SIG-M5 (cell line): Measurements from ENCODE around the gene GRK3.

Source experiments
- DNase-seq: peaks from one replicate; lab custom pipeline; 2025; lab: John Stamatoyannopoulos, UW

Gene GRK3

GRCh38 chr22:25626624-25626990, 62.1 kb downstream of the GRK3 start:
- no peak for DNase-seq

DNA sequence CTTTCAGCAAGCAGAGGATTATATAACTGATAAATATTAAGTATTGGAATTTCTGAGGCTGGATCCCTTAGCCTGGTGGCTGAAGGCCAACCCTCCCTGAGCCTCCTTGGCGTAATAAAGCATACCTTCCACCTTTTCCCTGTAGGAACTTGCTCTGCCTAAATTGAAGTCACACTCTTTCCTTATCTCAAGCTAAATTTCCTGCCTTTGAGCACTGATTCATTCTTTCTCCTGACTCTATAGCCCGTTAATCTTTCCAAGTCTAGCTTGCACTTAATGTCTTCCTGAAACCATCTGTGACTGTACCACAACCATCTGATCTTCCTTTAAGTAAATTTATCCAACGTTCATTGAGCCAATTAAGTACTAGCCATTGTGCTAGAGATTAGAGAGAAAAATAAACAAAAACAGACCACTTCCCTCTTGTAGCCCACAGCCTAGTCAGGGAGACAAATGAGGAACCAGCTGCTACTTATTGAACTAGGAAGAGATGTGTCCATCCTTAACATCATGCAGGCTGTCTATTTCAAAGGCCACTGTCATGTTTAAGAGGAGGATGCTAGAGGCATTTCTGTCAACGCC, 62.9 kb downstream of the GRK3 start:
- DNase-seq, result no peak

DNA sequence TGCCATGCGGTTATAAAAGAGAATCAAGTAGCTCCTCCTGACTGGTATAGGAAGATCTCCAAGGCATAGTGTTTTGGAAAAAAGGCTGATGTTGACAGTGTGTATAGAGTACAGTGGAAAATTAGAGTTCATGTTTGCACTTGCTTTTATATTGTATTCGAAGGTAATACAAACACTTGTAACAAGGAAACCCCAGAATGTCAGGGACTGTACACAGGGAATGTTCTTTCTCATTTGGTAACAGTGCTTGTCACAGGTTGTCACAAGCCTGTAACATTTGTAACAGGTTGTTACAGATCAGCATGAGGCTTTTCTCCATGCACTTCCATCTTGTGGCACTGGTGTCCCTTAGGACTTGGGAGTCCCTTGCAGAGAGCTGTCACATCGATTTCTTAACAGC, 64.0 kb downstream of the GRK3 start:
- DNase-seq, result no peak

GRCh38 chr22:25629613-25630012, 65.1 kb downstream of the GRK3 start:
- no peak for DNase-seq

DNA sequence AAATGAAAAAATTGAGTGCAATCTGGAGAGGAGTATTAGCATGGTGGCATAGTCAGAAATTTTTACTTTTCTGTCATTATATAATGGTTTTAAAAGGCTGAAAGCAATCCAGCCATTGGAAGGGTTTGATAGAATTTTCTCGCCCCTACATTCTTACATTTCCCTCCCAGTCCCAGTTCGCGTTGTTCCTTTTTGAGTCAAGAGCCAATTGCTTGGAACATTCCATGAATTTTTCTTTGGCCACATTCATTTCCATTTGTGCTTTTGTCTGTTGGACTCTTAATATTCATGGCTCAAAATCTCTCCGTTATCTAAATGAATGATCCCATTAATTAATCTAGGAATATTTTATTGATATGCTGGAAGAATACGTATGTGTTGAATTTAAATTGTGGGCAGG, 66.0 kb downstream of the GRK3 start:
- no peak for DNase-seq

- DNase-seq, result no peak
These were observed 71.8 kb downstream of the GRK3 start for GRCh38 chr22:25636323-25636722.

DNA sequence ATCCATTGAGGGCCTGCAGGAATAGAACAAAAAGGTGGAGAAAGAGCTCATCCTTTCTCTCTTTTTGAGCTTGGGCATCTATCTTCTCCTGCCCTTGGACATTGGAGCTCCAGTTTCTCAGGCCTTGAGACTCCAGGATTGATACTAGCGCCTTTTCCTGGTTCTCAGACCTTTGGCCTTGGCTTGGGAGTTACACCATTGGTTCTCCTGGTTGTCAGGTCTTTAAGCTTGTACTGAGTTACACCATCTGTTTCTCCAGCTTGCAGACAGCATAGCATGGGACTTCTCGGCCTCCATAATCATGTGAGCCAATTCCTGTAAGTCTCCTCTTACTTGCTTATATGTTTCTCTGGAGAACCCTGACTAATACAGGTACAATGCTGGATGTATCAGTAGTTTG, 72.6 kb downstream of the GRK3 start:
- DNase-seq, result no peak

DNA sequence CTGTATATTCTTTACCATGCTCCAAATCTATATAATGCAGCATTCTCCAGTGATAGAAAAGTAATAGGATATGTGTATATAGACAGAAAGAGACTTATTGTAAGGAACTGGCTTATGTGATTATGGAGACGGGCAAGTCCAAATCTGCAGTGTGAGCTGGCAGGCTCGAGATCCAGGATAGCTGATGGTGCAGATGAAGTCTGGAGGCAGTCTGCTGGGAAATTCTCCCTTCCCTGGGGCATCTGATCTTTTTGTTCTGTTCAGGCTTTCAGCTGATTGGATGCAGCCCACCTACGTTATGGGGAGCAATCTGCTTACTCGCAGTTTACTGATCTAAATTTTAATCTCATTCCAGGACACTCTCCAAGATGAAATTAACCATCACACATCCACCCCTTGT, 73.2 kb downstream of the GRK3 start:
- DNase-seq, result no peak

DNA sequence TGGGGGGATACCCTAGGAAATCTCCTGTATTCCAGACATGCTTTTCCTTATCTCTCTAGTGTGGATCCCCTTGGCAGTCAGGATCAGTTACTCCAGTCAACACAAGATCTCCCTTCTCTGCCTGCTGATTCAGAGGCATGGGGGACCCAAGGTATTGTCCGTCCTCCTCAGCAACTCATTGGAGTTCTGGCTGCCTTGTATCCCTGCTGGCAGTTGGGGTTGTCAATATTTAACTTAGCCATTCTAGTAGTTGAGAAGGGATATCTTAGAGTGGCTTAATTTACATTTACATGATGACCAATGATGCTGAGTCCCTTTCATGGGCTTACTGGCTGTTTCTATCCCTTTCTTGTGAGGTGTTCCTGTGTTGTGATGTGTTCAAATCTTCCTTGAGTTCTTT, 74.2 kb downstream of the GRK3 start:
- DNase-seq, result no peak

DNA sequence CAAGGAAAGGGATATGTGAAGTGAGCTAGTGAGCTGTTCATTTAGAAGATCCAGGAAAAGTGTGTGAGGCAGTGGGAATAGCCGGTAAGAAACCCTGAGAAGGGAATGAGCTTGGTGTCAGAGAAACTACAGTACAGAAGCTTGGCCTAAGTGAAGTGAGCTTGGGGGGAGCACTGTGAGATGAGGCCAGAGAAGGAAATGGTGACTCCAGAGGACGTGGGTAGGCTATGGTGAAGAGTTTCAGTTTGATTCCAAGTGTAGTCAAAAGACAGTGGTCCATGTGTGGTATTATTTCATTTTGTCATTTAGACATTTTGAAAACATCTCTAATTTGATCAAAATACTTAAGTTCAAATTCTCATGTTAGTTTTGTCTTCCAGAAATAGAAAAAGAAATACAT, 77.2 kb downstream of the GRK3 start:
- DNase-seq, result no peak

- no peak for DNase-seq
These were observed 78.9 kb downstream of the GRK3 start for GRCh38 chr22:25643232-25644000.

DNA sequence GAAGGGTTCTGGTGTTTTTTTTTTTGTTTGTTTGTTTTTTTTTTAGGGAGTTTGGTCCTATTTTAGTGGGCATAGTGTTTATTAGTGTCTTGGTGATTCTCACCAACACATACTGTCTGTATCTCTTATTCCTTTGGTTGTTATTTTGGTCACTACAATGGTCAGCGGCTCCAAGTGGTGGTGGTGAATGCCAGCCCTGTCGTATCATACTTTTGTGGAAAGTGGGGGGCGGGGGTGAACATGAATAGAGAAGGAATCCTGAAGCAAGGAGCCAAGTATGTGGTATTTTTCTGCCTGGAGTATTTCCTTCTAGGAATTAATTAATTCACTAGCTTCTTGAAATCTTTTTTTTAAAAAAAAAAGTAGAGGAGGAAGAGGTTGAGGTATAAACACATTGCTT, 79.6 kb downstream of the GRK3 start:
- DNase-seq, result no peak

- no peak for DNase-seq
These were observed 80.8 kb downstream of the GRK3 start for GRCh38 chr22:25645266-25645665.

GRCh38 chr22:25645964-25646363, 81.5 kb downstream of the GRK3 start:
- no peak for DNase-seq

DNA sequence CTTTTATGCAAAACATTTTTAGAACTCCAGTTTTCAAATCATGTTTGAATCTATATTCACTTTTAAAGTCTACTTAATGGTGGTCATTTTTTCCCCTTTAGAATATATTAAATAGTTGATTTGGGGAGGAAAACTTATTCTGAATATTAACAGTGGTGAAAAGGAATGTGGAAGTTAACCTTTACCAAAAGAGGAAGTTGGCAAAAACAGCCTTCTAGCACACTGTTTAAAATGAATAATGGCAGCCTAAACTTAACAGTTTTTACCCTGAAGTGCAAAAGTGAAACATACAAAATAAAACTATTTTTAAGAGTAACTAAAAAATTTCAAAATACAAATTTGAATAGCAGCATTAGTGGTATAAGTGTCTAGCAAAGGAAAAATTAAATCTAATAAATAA, 86.4 kb downstream of the GRK3 start:
- peak; percentile 35 for DNase-seq

GRCh38 chr22:25651332-25652085, 87.0 kb downstream of the GRK3 start:
- DNase-seq, result no peak

- no peak for DNase-seq
These were observed 90.2 kb downstream of the GRK3 start for GRCh38 chr22:25654676-25655075.

DNA sequence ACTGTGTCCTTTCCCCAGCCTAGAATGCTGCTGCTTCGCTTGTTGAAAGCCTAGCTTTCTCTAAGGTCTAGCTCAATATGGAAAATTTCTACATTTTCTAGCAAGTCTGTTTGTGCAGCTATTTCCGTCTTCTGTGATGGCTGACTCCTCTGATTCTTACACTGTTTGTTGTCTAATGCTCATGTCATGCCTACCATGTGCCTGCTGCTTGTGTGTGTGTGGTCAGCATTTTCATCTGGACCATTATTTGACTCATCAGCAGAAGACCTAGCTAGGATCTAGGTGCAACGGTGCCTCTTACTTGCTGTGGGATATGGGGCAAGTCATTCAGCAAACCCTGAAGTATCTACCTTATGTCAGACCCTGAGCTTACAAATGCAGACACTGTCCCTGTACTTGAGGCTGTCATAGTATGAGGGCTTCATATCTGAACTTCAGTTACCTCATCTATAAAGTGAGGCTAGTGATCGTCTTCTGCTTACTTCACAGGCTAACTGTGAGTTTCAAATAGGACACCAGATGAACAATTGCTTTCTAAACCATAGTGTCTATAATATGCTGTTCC, 91.0 kb downstream of the GRK3 start:
- no peak for DNase-seq

GRCh38 chr22:25656724-25657123, 92.2 kb downstream of the GRK3 start:
- no peak for DNase-seq

DNA sequence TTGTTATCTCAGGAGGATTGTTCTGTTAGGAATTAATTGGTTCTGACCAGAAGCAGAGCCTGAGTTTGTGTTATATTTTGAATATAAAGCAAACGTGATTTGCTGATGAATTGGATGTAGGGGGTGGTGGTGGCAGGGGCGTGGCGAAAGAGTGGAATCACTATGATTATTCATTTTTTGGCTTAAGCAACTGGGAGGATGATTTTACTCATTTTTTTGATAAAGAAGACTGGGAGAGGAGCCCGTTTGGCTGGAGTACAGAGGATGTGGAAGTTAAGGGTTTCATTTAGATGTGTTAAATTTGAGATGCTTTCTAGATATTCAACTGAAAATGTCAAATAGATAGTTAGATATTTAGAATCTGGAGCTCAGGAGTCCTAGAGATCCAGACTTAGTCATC, 94.2 kb downstream of the GRK3 start:
- no peak for DNase-seq

DNA sequence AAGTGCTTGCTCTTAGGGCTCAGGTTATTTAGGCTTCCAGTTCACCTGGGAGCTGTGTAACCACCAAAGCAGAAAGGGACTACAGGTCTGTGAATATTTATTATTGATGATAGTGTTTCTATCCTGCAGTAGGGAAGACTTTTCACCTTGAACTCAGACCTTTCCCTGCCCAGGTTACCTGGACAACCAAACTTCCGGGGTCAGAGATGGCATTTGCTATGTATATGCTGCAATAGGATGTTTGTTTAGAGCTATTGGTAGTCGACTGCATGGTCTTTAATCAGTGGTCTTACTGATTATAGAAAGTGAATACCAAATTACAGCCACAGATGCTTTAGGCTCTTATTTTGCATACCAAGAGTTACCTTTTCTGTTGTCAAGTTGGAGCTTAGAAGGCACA, 94.9 kb downstream of the GRK3 start:
- no peak for DNase-seq

- no peak for DNase-seq
These were observed 95.9 kb downstream of the GRK3 start for GRCh38 chr22:25660336-25660735.

DNA sequence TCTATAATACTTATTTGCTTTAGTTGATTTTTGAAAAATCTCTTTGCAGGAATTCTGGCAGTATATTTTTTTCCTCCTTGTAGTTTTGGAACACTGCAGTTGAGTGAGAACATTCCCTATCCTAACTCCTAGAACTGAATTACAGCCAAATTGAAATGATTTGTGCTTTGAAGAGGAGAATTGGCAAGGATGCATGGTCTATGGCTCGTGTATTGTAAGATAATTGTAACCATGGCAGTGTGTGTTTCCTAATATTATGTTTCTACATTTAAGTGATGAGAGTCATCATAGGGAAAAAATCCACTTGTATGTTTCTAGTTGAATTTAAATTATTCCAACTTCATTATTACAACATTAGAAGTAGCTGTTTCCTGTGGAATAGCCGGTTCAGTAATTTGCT, 96.6 kb downstream of the GRK3 start:
- DNase-seq, result no peak
